CD4-positive, alpha-beta T cell treated with Interferon gamma for 1 hour (primary cell): ENCODE data around the gene HNRNPH3.

Experiments used
- DNase-seq: peaks from one replicate; pipeline ENCODE4 v3.0.0-alpha.2; 2020

Gene HNRNPH3

GRCh38 chr10:68332259-68333057 lies 594 bp downstream of the HNRNPH3 start, which contains the start of gene PBLD:
Gene PBLD, minus strand, starts transcription at chr10:68332928. Its CDS starts 26,084 bp downstream, at chr10:68306844.
- peak; percentile 59 for DNase-seq

DNA sequence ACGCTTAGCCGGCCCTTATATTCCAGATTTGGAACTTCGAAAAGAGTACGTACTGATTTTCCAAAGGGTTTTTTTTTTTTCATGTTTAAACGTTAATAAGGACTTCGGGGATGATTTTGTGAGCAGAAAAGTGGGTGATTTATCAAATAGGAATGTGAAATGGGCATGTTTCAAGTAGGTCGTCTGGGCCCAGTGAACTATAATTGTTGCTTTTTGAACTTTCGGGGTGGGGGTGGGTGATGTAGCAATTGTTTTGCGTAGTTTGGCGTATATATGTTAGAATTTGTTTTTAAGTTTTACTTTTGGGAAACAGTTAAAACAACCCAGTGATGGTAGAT lies 1.2 kb downstream of the HNRNPH3 start:
- DNase-seq: no peak

DNA sequence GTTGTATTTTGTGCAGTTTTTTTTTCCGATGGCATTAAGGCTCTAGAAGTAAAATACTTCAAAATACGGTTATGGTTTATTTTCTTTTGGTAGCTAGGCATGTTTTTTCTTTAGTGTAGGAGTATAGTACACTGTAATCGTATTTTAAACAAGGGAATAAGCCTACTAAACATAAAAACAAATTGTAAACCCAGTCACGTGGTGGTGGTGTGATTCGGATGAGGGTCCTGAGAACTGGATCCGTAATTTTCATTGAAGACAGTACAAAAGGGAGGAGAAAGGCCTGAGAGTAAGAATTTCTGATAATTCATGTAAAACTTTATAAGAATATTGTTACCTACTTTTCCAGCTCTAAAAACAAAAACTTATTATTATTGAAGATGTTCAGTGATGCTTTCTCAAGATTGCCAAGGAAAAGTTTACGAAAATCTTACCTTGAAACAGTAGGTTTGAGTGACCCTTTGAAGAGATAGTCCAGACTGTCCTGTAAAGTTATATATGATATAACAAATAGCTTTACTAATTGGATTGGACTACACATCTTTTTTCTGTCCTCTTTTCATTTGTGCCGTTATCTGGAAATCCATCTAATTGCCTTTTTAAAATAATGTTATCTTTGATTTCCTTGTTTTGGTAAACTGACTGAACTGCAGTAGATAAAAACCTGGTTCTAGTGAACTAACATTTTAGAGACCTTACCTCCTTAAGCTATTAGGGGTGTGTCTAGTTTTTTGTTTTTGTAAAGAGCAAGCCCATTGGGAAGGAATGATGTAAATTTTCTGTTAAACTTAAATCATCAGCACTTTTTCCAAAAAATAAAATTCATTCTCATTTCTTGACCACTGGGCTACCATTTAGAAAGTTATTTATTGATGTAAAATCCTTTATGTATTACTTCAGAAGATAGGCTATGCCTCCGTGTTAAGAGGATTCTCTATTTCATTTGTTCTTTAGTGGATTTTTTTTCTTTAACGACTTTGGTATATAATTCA lies 1.9 kb downstream of the HNRNPH3 start:
- DNase-seq: no peak

DNA sequence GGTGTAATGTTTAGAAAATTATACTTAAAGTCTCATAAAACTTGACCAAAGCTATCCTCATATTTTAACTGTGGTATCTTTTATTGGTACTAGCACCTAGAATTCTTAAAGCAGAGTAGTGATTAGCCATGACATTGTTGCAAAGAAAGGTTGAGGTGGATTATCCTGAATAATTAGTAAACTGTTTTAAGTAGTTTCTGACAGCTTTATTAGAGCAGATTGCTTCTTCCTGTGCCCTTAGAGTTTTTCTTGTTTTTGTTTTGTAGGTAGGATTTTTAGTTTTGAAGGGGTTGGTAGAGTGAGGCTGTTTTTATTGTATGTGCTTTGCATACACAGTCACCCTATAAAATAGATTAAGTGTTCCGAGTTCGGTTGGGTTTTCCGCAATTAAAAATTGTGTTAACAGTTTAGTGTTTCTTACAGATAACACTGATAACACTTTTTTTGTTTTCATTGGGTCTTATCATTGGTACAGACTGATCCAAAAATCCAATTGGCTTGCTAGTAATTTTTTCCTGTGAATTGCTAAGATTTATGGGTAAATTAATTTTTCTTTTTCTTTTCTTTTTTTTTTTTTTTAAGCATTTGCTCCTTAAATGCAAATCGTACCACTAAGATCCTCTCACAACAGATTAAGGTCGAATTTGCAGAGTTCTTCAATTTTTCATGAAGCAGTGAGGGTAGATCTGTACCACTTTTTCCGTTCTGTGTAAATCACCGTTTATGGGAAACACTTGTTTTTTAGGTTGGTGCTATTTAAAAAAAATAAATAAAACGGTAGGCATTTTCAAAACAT lies 3.0 kb downstream of the HNRNPH3 start:
- no peak for DNase-seq

GRCh38 chr10:68336754-68337351 lies 5.0 kb downstream of the HNRNPH3 start:
- DNase-seq: no peak

DNA sequence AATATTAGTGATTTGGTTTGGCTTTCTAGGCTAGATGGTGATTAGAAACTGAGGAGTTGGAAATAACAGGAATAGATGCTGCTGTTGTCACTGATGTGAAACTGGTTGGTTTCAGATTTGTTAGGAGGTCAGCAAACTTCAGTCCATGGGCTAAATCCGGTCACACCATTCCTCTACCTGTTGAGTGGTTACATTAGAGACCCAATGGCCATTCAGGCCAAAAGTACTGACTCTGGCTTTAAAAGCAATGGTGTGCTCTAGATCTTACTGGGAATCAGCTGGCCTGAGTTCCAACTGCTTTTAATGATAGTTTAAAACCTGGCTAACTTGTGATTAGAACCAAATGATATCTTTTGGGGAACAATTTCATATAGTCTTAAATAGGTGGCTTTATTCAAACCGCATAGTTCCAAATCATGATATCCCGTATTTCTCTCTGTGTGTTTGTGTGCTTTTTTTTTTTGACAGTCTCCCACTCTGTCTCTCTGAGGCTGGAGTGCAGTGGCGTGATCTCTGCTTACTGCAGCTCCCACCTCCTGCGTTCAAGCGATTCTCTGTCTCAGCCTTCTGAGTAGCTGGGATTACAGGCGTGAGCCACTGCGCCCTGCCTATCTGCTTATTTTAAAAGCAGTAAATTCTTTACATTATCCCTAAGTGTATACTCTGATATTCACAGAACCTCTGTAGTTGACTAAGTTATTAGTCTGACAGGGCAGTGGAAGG lies 8.7 kb downstream of the HNRNPH3 start:
- DNase-seq: no peak

DNA sequence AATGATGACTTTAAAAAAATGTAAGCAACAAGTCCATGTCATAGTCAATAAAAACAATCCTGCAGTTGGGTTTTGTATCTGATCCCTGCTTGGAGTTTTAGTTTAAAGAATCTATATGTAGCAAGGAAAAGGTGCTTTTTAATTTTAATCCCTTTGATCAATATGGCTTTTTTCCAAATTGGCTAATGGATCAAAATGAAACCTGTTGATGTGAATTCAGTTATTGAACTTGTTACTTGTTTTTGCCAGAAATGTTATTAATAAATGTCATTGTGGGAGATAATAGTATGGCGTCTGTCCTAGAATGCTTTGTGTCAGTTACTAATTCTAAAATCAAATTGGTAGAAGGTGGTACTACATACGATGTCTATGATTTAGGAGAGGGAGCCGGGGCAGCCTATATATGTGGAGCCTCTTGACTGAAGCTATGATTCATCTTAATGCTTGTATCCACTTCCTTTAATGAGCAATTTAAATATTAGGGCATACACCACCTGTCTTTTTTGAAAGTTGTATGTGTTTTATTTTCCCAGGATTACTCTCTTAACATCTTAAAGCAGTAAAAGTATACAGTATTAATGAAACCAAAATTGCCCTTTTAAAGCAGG lies 11.1 kb downstream of the HNRNPH3 start:
- DNase-seq: no peak

GRCh38 chr10:68345621-68346020 lies 13.8 kb downstream of the HNRNPH3 start:
- no peak for DNase-seq

- no peak for DNase-seq
Observed at GRCh38 chr10:68346774-68347173, 14.9 kb downstream of the HNRNPH3 start.

- peak; percentile 35 for DNase-seq
Observed at GRCh38 chr10:68348265-68348741, 16.4 kb downstream of the HNRNPH3 start.

DNA sequence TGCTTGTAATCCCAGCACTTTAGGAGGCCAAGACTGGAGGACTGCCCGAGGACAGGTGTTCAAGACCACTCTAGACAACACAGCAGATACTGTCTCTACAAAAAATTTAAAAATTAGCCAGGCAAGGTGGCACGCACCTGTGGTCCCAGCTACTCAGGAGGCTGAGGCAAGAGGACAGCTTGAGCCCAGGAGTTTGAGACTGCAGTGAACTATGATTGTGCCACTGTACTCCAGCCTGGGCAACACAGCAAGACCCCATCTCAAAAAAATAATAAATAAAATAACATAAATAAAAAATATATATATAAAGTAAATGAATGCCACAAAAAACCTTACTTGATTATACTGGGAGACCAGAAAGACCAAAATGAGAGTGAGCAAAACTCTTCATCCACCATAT lies 21.7 kb downstream of the HNRNPH3 start:
- no peak for DNase-seq

DNA sequence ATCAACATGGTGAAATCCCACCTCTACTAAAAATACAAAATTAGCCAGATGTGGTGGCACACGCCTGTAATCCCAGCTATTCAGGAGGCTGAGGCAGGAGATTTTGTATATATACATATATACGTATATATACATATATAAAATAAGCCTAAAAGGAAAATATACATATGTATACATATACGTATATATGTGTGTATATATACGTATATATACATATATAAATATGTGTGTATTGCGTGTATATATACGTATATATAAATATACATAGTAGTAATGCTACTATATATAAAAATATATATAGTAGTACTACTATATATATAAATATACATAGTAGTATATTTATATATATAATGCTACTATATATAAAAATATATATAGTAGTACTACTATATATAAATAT lies 27.3 kb downstream of the HNRNPH3 start:
- no peak for DNase-seq

DNA sequence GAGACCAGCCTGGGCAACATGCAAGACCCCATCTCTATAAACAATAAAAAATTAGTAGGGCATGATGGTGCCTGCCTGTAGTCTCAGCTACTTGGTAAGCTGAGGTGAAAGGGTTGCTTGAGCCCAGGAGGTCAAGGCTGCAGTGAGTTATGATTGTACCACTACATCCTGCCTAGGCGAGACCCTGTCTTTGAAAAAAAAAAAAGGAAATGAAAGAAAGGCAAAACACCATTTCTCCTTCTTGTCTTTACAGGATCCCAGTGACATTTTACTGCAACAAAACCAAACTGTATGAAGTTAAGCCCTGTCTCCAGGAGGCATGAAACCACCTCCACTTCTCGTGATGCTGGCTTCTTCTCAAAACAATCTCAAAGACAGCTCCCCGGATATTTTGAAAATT lies 30.7 kb downstream of the HNRNPH3 start:
- DNase-seq: no peak

DNA sequence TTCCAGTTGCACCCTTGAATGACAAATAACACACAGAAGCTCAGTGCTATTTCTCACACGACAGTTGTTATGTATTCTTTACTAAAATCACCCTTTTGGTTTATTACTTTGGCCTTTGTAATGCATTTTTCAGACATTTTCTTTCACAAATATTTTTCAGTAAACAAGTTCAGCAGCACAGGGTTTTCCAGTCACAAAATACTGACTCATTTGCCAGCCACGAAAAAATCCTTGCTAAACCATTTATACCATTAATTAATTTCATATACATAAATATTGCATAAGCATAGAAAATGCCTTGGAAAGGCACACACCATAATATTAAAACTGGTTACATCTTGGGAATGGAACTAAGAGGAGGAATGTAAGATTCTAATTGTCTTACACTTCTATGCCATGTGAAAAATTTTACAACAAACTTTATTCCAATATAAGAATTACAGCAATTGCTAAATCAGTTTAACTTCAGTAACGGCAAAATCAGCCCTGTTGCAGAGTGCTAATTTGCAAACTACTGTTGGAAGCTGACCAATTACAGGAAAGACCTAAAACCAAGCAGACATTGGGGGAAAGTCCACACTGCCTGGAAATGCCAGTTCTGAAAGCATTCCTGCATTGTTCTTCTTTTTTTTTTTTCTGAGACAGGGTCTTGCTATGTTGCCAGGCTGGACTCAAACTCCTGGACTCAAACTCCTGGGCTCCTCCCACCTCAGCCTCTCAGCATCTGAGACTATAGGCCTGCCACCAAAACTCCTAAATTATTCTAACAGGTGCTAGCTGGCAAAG lies 32.4 kb downstream of the HNRNPH3 start:
- no peak for DNase-seq

GRCh38 chr10:68365611-68366010 lies 33.7 kb downstream of the HNRNPH3 start:
- DNase-seq: no peak

- no peak for DNase-seq
Observed at GRCh38 chr10:68366600-68366999, 34.7 kb downstream of the HNRNPH3 start.

GRCh38 chr10:68367121-68367520 lies 35.3 kb downstream of the HNRNPH3 start:
- no peak for DNase-seq

- DNase-seq: no peak
Observed at GRCh38 chr10:68371604-68372003, 39.7 kb downstream of the HNRNPH3 start.

- no peak for DNase-seq
Observed at GRCh38 chr10:68385740-68386139, 53.9 kb downstream of the HNRNPH3 start.
